22Rv1 (cell line): Measurements from ENCODE around the gene GARS1.

Source experiments
- ZFX ChIP-seq: fragments of 450-650 bp; IDR thresholded peaks from 2 replicates; pipeline ENCODE4 v1.6.1; 2017; ENCODE audit warnings: antibody characterized with exemption, borderline replicate concordance
- TF ChIP-seq, protein P1 (sequence below): fragments of 450-650 bp; IDR thresholded peaks from 2 replicates; pipeline ENCODE4 v1.5.1; 2017; ENCODE audit warnings: mild to moderate bottlenecking

DNA sequence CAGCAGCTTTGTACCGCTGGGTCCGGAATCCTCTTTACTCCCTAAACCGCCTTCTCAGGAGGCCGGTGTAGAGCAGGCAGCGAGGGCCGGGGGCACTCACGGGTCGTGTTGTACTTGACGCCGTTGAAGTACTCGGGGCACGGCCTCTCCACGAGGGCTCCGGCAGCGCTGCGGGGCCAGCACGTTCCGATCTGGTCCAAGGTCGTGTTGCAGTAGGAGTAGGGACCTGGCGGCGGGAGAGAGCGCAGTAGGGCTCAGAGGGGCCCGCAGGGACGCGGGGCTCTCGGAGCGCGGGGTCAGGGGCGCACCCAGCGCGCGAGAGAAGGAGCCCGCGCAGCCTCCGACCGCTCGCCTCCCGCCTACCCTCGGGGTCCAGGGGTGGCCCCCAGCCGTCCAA is 87.1 kb downstream of the GARS1 start:
- TF ChIP-seq, protein P1, sequence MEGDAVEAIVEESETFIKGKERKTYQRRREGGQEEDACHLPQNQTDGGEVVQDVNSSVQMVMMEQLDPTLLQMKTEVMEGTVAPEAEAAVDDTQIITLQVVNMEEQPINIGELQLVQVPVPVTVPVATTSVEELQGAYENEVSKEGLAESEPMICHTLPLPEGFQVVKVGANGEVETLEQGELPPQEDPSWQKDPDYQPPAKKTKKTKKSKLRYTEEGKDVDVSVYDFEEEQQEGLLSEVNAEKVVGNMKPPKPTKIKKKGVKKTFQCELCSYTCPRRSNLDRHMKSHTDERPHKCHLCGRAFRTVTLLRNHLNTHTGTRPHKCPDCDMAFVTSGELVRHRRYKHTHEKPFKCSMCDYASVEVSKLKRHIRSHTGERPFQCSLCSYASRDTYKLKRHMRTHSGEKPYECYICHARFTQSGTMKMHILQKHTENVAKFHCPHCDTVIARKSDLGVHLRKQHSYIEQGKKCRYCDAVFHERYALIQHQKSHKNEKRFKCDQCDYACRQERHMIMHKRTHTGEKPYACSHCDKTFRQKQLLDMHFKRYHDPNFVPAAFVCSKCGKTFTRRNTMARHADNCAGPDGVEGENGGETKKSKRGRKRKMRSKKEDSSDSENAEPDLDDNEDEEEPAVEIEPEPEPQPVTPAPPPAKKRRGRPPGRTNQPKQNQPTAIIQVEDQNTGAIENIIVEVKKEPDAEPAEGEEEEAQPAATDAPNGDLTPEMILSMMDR: no peak
- TF ChIP-seq ZFX: no peak
